ENCODE measurements around the gene TGFB2.

- TF ChIP-seq CTCF (IDR thresholded peaks at IDR 0.05) = no peak
- TF ChIP-seq EZH2 (IDR thresholded peaks at IDR 0.05; ENCODE audit: borderline replicate concordance, insufficient read depth, low read depth, low read length, poor library complexity, severe bottlenecking) = no peak
Observed at GRCh38 chr1:218380125-218380977, 35.2 kb downstream of the TGFB2 start.
